Measurements from ENCODE around the gene OPCML.
A peak's percentile ranks its signal among the peaks of the same experiment; 100 is the strongest.

Gene OPCML

GRCh38 chr11:132610791-132611190, 921.5 kb downstream of the OPCML start:
- no peak for DNase-seq (ENCODE audit: low spot score)

GRCh38 chr11:132610216-132610615, 922.1 kb downstream of the OPCML start:
- peak; percentile 27 for DNase-seq (ENCODE audit: low spot score)

- no peak for DNase-seq (ENCODE audit: low spot score)
Measured at GRCh38 chr11:132607575-132607974, 924.7 kb downstream of the OPCML start.

- DNase-seq (ENCODE audit: low spot score): no peak
Measured at GRCh38 chr11:132605825-132606570, 926.3 kb downstream of the OPCML start.

GRCh38 chr11:132604431-132604830, 927.9 kb downstream of the OPCML start:
- DNase-seq (ENCODE audit: low spot score): peak; percentile 66

- no peak for DNase-seq (ENCODE audit: low spot score)
Measured at GRCh38 chr11:132601875-132602274, 930.4 kb downstream of the OPCML start.

GRCh38 chr11:132595711-132596134, 936.6 kb downstream of the OPCML start:
- DNase-seq (ENCODE audit: low spot score): no peak

- no peak for DNase-seq (ENCODE audit: low spot score)
Measured at GRCh38 chr11:132595246-132595645, 937.1 kb downstream of the OPCML start.

GRCh38 chr11:132590986-132591385, 941.3 kb downstream of the OPCML start:
- DNase-seq (ENCODE audit: low spot score): no peak

GRCh38 chr11:132590554-132590953, 941.7 kb downstream of the OPCML start:
- no peak for DNase-seq (ENCODE audit: low spot score)

- DNase-seq (ENCODE audit: low spot score): no peak
Measured at GRCh38 chr11:132589791-132590190, 942.5 kb downstream of the OPCML start.

- DNase-seq (ENCODE audit: low spot score): peak; percentile 72
Measured at GRCh38 chr11:132588366-132588765, 943.9 kb downstream of the OPCML start.

- DNase-seq (ENCODE audit: low spot score): no peak
Measured at GRCh38 chr11:132587716-132588115, 944.6 kb downstream of the OPCML start.

GRCh38 chr11:132586801-132587200, 945.5 kb downstream of the OPCML start:
- peak; percentile 63 for DNase-seq (ENCODE audit: low spot score)

GRCh38 chr11:132579634-132580327, 952.5 kb downstream of the OPCML start:
- no peak for DNase-seq (ENCODE audit: low spot score)

GRCh38 chr11:132579136-132579535, 953.2 kb downstream of the OPCML start:
- no peak for DNase-seq (ENCODE audit: low spot score)

GRCh38 chr11:132578580-132578979, 953.7 kb downstream of the OPCML start:
- DNase-seq (ENCODE audit: low spot score): no peak

- DNase-seq (ENCODE audit: low spot score): peak; percentile 86
Measured at GRCh38 chr11:132576706-132577105, 955.6 kb downstream of the OPCML start.

- no peak for DNase-seq (ENCODE audit: low spot score)
Measured at GRCh38 chr11:132564091-132564885, 968.0 kb downstream of the OPCML start.

GRCh38 chr11:132563050-132563449, 969.3 kb downstream of the OPCML start:
- DNase-seq (ENCODE audit: low spot score): no peak

- DNase-seq (ENCODE audit: low spot score): no peak
Measured at GRCh38 chr11:132561937-132562336, 970.4 kb downstream of the OPCML start.

- no peak for DNase-seq (ENCODE audit: low spot score)
Measured at GRCh38 chr11:132559331-132560036, 972.8 kb downstream of the OPCML start.
